Smooth muscle cell (in vitro differentiated cells): ENCODE data around the gene CACNG3. TPM values are rescaled to one million over a fixed set of nuclear protein-coding genes. Genes with fewer than 3 reads are reported as not detected.

Source experiments
- DNase-seq: peaks from one replicate; lab custom pipeline; 2025; ENCODE audit not compliant: unreplicated experiment; lab: John Stamatoyannopoulos, UW
- H2AFZ ChIP-seq: fragments of 200-600 bp; sonication (generic); 2 replicates; pipeline ENCODE4 v1.6.0; 2016; ENCODE audit warnings: antibody characterized with exemption, low read depth, mild to moderate bottlenecking
- H3F3A ChIP-seq: fragments of 200-600 bp; sonication (generic); 2 replicates; pipeline ENCODE4 v1.6.0; 2017; ENCODE audit warnings: antibody characterized with exemption, low read depth
- H3K27ac ChIP-seq: fragments of 200-600 bp; sonication (generic); 2 replicates; pipeline ENCODE4 v1.5.1; 2016; ENCODE audit warnings: low read depth, mild to moderate bottlenecking
- H3K27me3 ChIP-seq: fragments of 200-600 bp; sonication (generic); 2 replicates; pipeline ENCODE4 v1.6.1; 2016; ENCODE audit warnings: low read depth, mild to moderate bottlenecking
- H3K36me3 ChIP-seq: fragments of 200-600 bp; sonication (generic); 2 replicates; pipeline ENCODE4 v1.5.1; 2016; ENCODE audit warnings: low read depth
- H3K4me1 ChIP-seq: fragments of 200-600 bp; sonication (generic); 2 replicates; pipeline ENCODE4 v1.5.1; 2016; ENCODE audit warnings: low read depth
- H3K4me2 ChIP-seq: fragments of 200-600 bp; sonication (generic); 2 replicates; pipeline ENCODE4 v1.6.0; 2016; ENCODE audit warnings: mild to moderate bottlenecking
- H3K4me3 ChIP-seq: fragments of 200-600 bp; sonication (generic); 2 replicates; pipeline ENCODE4 v1.5.1; 2016; ENCODE audit warnings: mild to moderate bottlenecking
- H3K79me2 ChIP-seq: fragments of 200-600 bp; sonication (generic); 2 replicates; pipeline ENCODE4 v1.6.0; 2016; ENCODE audit warnings: low read depth, mild to moderate bottlenecking
- H3K9ac ChIP-seq: fragments of 200-600 bp; sonication (generic); 2 replicates; pipeline ENCODE4 v1.6.0; 2016; ENCODE audit warnings: low read depth
- H3K9me3 ChIP-seq: fragments of 200-600 bp; sonication (generic); replicated peaks from 2 replicates; pipeline ENCODE4 v1.5.1; 2016; ENCODE audit warnings: low read depth
- H4K20me1 ChIP-seq: fragments of 200-600 bp; sonication (generic); 2 replicates; pipeline ENCODE4 v1.6.0; 2016; ENCODE audit warnings: low read depth
- CTCF ChIP-seq: fragments of 200-600 bp; sonication (generic); IDR thresholded peaks from 2 replicates; pipeline ENCODE4 v1.5.1; 2017; ENCODE audit warnings: borderline replicate concordance, mild to moderate bottlenecking, antibody characterized with exemption; ENCODE audit not compliant: insufficient read depth, poor library complexity, severe bottlenecking
- WGBS: methylation state at CpG from one replicate; pipeline ENCODE4 v1.1.7; 2016; ENCODE audit warnings: low lambda C conversion rate; 5-methylcytosine and 5-hydroxymethylcytosine counted together
- polyA plus RNA-seq: library from polyadenylated mRNA; unstranded; fragments of >200 nt; fragmentation: Nextera tagmentation; extraction: Ambion mirVana; gene quantifications from 2 replicates; pipeline ENCODE4 v1.2.1, GENCODE V29; 2016
- total RNA-seq: library from RNA; depleted of rRNA; stranded (reverse); fragments of >200 nt; gene quantifications from 2 replicates; pipeline ENCODE4 v1.2.3, GENCODE V29; 2014

The CACNG3 gene
- total and polyA plus RNA-seq, 2 experiments from 2014 or later = not detected

GRCh38 chr16:24216961-24217360 lies 39.2 kb upstream of the CACNG3 start:
- no peaks in the 10 kb centered on the region for H3K9me3 ChIP-seq
- H3K36me3 ChIP-seq = no peaks in the 10 kb centered on the region
- peaks cover 2% of the 10 kb centered on the region for H3K4me1 ChIP-seq
- no peaks in the 10 kb centered on the region for H3F3A ChIP-seq
- H3K9ac ChIP-seq = no peak overlapping the region
- H3K4me2 ChIP-seq = no peak overlapping the region
- TF ChIP-seq CTCF = no peak
- H3K27ac ChIP-seq = no peak overlapping the region
- no peak for DNase-seq
- no peaks in the 10 kb centered on the region for H4K20me1 ChIP-seq
- H3K79me2 ChIP-seq = no peaks in the 10 kb centered on the region
- peaks cover 15% of the 10 kb centered on the region for H3K27me3 ChIP-seq
- H3K4me3 ChIP-seq = no peak overlapping the region
- no peak overlapping the region for H2AFZ ChIP-seq

- WGBS = 72% methylated on average over 3 of the region's 3 CpGs
- TF ChIP-seq CTCF = no peak
- Histone ChIP-seq H3K79me2 (no peaks in the 10 kb centered on the region), H3K27ac (no peak overlapping the region), H3K4me1 (peaks cover 2% of the 10 kb centered on the region), H3K36me3 (no peaks in the 10 kb centered on the region), H3K9ac (no peak overlapping the region), H3F3A (no peaks in the 10 kb centered on the region), H4K20me1 (no peaks in the 10 kb centered on the region), H3K9me3 (no peaks in the 10 kb centered on the region), H3K4me3 (no peak overlapping the region), H3K4me2 (no peak overlapping the region), H3K27me3 (peaks cover 14% of the 10 kb centered on the region), H2AFZ (no peak overlapping the region)
- no peak for DNase-seq
Measured at GRCh38 chr16:24217461-24217860, 38.7 kb upstream of the CACNG3 start.

DNA sequence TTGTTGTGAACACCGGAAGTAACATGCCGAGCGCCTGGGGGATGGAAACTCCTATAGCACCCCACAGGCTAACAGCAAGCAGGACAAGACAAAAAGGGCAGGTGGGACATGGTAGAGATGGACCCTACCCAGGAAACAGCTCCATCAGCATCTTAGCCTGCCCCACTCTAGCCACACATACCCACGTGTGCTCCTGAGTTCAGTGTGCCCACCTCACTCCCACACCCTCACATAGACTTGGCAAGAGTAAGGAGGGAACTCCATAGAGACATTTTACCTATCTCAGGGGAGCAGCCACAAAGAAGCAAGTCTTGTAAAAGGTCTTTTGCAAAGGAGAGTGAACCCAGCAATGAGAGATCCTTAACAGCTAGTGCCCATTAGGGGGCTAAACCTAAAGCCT lies 37.8 kb upstream of the CACNG3 start:
- H3K79me2 ChIP-seq = no peaks in the 10 kb centered on the region
- peaks cover 2% of the 10 kb centered on the region for H3K4me1 ChIP-seq
- no peak for DNase-seq
- TF ChIP-seq CTCF = no peak
- no peaks in the 10 kb centered on the region for H4K20me1 ChIP-seq
- H3F3A ChIP-seq = no peaks in the 10 kb centered on the region
- no peak overlapping the region for H3K4me2 ChIP-seq
- no peak overlapping the region for H3K27ac ChIP-seq
- H2AFZ ChIP-seq = no peak overlapping the region
- peaks cover 14% of the 10 kb centered on the region for H3K27me3 ChIP-seq
- no peak overlapping the region for H3K9ac ChIP-seq
- 85% methylated on average over 4 of the region's 4 CpGs for WGBS
- no peaks in the 10 kb centered on the region for H3K36me3 ChIP-seq
- no peaks in the 10 kb centered on the region for H3K9me3 ChIP-seq
- no peak overlapping the region for H3K4me3 ChIP-seq

- no peaks in the 10 kb centered on the region for H3K36me3 ChIP-seq
- no peaks in the 10 kb centered on the region for H3F3A ChIP-seq
- WGBS = 92% methylated on average over 2 of the region's 2 CpGs
- no peak for TF ChIP-seq CTCF
- H3K4me1 ChIP-seq = no peaks in the 10 kb centered on the region
- H3K27ac ChIP-seq = no peak overlapping the region
- no peak for DNase-seq
- H3K9ac ChIP-seq = no peak overlapping the region
- no peaks in the 10 kb centered on the region for H3K9me3 ChIP-seq
- no peak overlapping the region for H3K4me2 ChIP-seq
- no peak overlapping the region for H2AFZ ChIP-seq
- no peak overlapping the region for H3K4me3 ChIP-seq
- peaks cover 18% of the 10 kb centered on the region for H3K27me3 ChIP-seq
- H3K79me2 ChIP-seq = no peaks in the 10 kb centered on the region
- no peaks in the 10 kb centered on the region for H4K20me1 ChIP-seq
Measured at GRCh38 chr16:24221219-24221618, 34.9 kb upstream of the CACNG3 start.
